Left lung (tissue), 10 donors: ENCODE measurements around the gene PROX1. TPM values are rescaled to one million over a fixed set of nuclear protein-coding genes. Genes with fewer than 3 reads are reported as not detected.

ENCODE experiments used
- ATAC-seq: fragments of 200-7000 bp; cut with Tn5 transposase; one replicate; pipeline ENCODE4 v1.9.1; 2020; ENCODE audit warnings: moderate library complexity
- DNase-seq, 4 donors: peaks; one replicate each; pipeline ENCODE4 v3.0.0-alpha.2; 2013 to 2020
- H3K27ac ChIP-seq, 2 donors: fragments of 200-600 bp; sonication (generic) in 1 of 2; one replicate each; pipeline versions ENCODE4 v1.5.0 to v1.8.0; 2020 to 2021
- H3K27me3 ChIP-seq, 2 donors: fragments of 200-600 bp; sonication (generic) in 1 of 2; one replicate each; pipeline versions ENCODE4 v1.5.0 to v1.8.0; 2020 to 2021
- H3K36me3 ChIP-seq, 2 donors: fragments of 200-600 bp; sonication (generic) in 1 of 2; one replicate each; pipeline versions ENCODE4 v1.5.0 to v1.8.0; 2020 to 2021
- H3K4me1 ChIP-seq, 2 donors: fragments of 200-600 bp; one replicate each; pipeline ENCODE4 v1.8.0; 2021
- H3K4me3 ChIP-seq, 2 donors: fragments of 200-600 bp; sonication (generic) in 1 of 2; one replicate each; pipeline versions ENCODE4 v1.5.0 to v1.8.0; 2020 to 2021; ENCODE audit warnings: mild to moderate bottlenecking in 1 of 2
- H3K9me3 ChIP-seq, 2 donors: fragments of 200-600 bp; sonication (generic) in 1 of 2; one replicate each; pipeline versions ENCODE4 v1.5.0 to v1.8.0; 2020 to 2021
- intact Hi-C, 2 donors: fragments of 100-400 bp; cut with DNase I; formaldehyde crosslinking; loops; one replicate each; pipeline versions ENCODE4 v1.11.2 to v1.14.2; 2022
- polyA plus RNA-seq, 6 donors: library from polyadenylated mRNA; unstranded; fragments of 120-200 nt; gene quantifications; one replicate each; pipeline ENCODE4 v1.2.1, GENCODE V29; 2013; ENCODE audit not compliant: insufficient read length in 6 of 6
- total RNA-seq, 2 donors: library from RNA; stranded (reverse); fragmentation: NEBNext Ultra II Directional; extraction: Animal tissue kit (Norgen Biotek cat#: 25700); gene quantifications; one replicate each; pipeline ENCODE4 v1.2.1, GENCODE V29; 2021
- TF ChIP-seq, protein P1 (sequence below), 2 donors: fragments of 200-600 bp; sonication (generic) in 1 of 2; IDR thresholded peaks; one replicate each; pipeline versions ENCODE4 v1.5.0 to v1.8.0; 2021; ENCODE audit warnings: antibody characterized with exemption in 2 of 2
- donor health status: DM: no; HTN: yes; CAD: no.
- donor health status: DM: no; HTN: no; CAD: no.

The PROX1 gene
- total and polyA plus RNA-seq, 8 donors, result 6.2 to 15.3 (median 9.1) TPM

DNA sequence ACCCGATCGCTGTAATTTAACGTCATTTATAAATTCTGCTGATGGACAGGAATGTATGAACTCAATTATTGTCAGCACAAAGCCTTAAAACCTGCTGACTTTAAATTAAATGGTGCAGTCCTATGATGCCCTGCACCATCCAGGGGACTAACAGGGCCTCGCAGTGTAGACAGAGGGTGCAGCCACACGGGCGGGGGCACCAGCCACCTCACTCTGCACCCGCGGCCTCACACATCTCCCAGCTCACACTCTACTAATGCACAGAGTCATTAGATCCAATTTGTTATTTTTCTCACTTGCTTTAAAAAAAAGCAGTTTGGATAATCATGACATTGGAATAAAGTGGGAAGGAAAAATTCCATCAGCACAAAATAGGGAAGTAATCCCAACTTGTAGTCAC lies 49.7 kb downstream of the PROX1 start:
- no peak for DNase-seq
- no peak for ATAC-seq
- TF ChIP-seq, protein P1, sequence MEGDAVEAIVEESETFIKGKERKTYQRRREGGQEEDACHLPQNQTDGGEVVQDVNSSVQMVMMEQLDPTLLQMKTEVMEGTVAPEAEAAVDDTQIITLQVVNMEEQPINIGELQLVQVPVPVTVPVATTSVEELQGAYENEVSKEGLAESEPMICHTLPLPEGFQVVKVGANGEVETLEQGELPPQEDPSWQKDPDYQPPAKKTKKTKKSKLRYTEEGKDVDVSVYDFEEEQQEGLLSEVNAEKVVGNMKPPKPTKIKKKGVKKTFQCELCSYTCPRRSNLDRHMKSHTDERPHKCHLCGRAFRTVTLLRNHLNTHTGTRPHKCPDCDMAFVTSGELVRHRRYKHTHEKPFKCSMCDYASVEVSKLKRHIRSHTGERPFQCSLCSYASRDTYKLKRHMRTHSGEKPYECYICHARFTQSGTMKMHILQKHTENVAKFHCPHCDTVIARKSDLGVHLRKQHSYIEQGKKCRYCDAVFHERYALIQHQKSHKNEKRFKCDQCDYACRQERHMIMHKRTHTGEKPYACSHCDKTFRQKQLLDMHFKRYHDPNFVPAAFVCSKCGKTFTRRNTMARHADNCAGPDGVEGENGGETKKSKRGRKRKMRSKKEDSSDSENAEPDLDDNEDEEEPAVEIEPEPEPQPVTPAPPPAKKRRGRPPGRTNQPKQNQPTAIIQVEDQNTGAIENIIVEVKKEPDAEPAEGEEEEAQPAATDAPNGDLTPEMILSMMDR (IDR thresholded peaks at IDR 0.05), result no peak

DNA sequence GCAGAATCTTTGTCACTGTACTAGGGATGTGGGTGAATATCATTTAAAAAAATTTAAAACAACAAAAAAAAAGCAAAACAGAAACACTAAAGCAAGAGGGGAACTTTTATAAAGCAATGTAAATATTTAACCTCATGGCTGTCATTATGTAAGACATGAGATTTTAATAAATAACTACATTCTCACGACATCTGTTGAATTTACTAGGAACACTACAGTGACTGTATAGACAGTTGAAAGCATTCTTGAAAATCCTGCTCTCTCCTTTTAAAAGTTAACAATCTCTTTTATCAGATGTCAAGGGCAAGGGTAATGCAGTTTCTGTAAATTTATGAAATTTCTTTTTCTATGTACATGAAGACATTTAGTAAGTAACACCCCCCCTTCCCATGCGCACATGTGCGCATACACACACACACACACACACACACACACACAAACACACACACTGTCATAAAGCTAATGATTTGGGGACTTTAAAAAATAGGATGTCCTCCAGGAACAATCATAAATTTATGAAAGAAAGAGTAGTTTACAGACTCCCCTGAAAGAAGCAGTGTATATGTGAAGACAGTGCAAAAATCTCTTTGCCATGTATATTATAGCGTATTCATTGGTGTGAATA lies 51.7 kb downstream of the PROX1 start:
- ATAC-seq (no peak), DNase-seq (no peak)
- H3K27me3 ChIP-seq, result no peaks in the 10 kb centered on the region
- TF ChIP-seq, protein P1 (IDR thresholded peaks at IDR 0.05), result no peak
- H3K27ac ChIP-seq, result no peak overlapping the region
- H3K9me3 ChIP-seq, result no peaks in the 10 kb centered on the region
- no peaks in the 10 kb centered on the region for H3K4me1 ChIP-seq
- no peak overlapping the region for H3K4me3 ChIP-seq
- intact Hi-C loops, result no loop called here
- no peaks in the 10 kb centered on the region for H3K36me3 ChIP-seq

More for the DNA sequence above, 49.7 kb downstream of the PROX1 start:
- Histone ChIP-seq H3K36me3 (no peaks in the 10 kb centered on the region), H3K4me1 (no peaks in the 10 kb centered on the region), H3K27ac (no peak overlapping the region), H3K4me3 (no peak overlapping the region), H3K9me3 (no peaks in the 10 kb centered on the region), H3K27me3 (no peaks in the 10 kb centered on the region)
- intact Hi-C loops, result no loop called here

DNA sequence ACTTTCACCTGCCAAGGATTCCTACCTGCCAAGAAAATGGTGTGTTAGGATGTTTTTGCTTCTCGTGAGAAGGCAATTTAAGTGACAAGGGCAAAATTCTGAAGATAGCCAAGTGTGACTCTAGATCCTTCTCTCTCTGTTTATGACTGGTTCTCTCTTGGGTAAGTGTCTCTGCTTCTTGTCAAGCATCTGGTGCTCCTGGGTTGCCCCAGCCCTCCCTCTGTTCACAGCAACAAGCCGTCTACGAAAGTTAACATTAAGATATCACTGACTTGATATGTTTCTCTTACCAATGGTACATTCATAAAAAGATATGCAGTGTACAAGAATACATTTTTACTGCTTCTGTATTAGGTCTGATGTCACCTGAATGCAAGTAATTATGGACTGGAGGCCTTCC lies 55.4 kb downstream of the PROX1 start:
- Histone ChIP-seq H3K27ac (no peak overlapping the region), H3K4me3 (no peak overlapping the region), H3K36me3 (no peaks in the 10 kb centered on the region), H3K27me3 (no peaks in the 10 kb centered on the region), H3K4me1 (no peaks in the 10 kb centered on the region), H3K9me3 (peaks cover 0 to 9% of the 10 kb centered on the region in 2 donors)
- TF ChIP-seq, protein P1 (IDR thresholded peaks at IDR 0.05), result no peak
- intact Hi-C loops, result no loop called here
- DNase-seq (no peak), ATAC-seq (no peak)

DNA sequence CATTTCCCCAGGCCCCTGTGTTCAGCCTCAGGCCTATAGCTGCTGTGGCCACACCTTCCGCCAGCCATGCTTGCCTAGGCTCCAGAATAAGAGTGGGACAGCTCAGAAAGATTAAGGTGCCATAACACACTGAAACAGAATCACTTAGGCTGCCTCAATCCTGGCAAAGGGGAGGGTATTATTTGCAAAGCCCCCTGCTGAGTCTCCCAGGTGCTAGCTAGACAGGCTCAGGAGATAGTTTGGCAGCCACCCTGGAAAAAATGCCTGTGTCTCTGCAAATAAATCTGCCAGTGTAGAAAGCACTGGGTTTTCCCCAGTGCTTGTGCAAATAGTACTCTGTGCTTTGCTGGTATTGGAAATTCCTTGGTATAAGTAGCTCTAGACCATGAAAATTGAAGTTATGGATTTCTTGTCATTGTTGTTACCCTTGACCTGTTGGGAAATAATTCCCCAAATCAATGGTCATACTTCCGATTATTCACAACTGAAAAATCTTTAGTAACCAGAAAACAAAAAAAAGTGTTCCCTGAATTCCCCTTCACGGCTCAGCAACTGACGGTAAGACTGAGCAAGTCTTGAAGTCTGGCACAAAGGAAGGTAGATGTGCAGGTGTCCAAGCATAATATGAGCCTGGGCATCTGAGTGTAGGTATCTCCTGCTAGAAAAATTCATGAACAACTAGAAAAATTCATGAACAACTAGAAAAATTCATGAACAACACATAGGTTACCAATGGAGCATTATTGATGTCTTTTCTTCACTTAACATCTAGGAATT lies 56.9 kb downstream of the PROX1 start:
- Histone ChIP-seq H3K4me3 (no peak overlapping the region), H3K27ac (no peak overlapping the region), H3K4me1 (no peaks in the 10 kb centered on the region), H3K9me3 (peaks cover 0 to 17% of the 10 kb centered on the region in 2 donors), H3K27me3 (no peaks in the 10 kb centered on the region), H3K36me3 (no peaks in the 10 kb centered on the region)
- TF ChIP-seq, protein P1 (IDR thresholded peaks at IDR 0.05), result no peak
- ATAC-seq (no peak), DNase-seq (no peak)
- intact Hi-C loops, result no loop called here
